ENCODE results near the gene MYO16. TPM values are rescaled to one million over a fixed set of nuclear protein-coding genes. Genes with fewer than 3 reads are reported as not detected.
A peak's percentile ranks its signal among the peaks of the same experiment; 100 is the strongest.

MYO16 gene
- total RNA-seq, 1 donor: not detected

- no peaks in the 10 kb centered on the region for H3K36me3 ChIP-seq (ENCODE audit: insufficient read depth, low read length)
- TF ChIP-seq CTCF (IDR thresholded peaks at IDR 0.05; ENCODE audit: extremely low read depth, low read depth, low read length): no peak
These were observed 294.1 kb downstream of the MYO16 start for GRCh38 chr13:108923386-108924047.

GRCh38 chr13:108924134-108924533, 294.7 kb downstream of the MYO16 start:
- TF ChIP-seq CTCF (IDR thresholded peaks at IDR 0.05; ENCODE audit: extremely low read depth, low read depth, low read length): no peak
- Histone ChIP-seq H3K27ac (ENCODE audit: low read depth, low read length) (no peak overlapping the region), H3K4me2 (ENCODE audit: insufficient read depth, low read length) (no peak overlapping the region), H2AFZ (ENCODE audit: low read length) (no peak overlapping the region), H3K79me2 (ENCODE audit: insufficient read depth, low read length) (no peaks in the 10 kb centered on the region), H3K36me3 (ENCODE audit: insufficient read depth, low read length) (no peaks in the 10 kb centered on the region), H4K20me1 (ENCODE audit: insufficient read depth, low read length) (no peaks in the 10 kb centered on the region), H3K4me1 (ENCODE audit: insufficient read depth, low read length) (peaks cover 4% of the 10 kb centered on the region), H3K9me3 (ENCODE audit: low read depth, low read length) (no peaks in the 10 kb centered on the region), H3K4me3 (ENCODE audit: insufficient read depth, low read length) (no peak overlapping the region), H3K27me3 (ENCODE audit: insufficient read depth, low read length) (no peaks in the 10 kb centered on the region)
- peak; percentile 73 for DNase-seq (ENCODE audit: insufficient read length, low spot score, missing footprints)

More at GRCh38 chr13:108923386-108924047, 294.1 kb downstream of the MYO16 start:
- no peak overlapping the region for H3K4me2 ChIP-seq (ENCODE audit: insufficient read depth, low read length)
- no peaks in the 10 kb centered on the region for H3K27me3 ChIP-seq (ENCODE audit: insufficient read depth, low read length)
- no peaks in the 10 kb centered on the region for H4K20me1 ChIP-seq (ENCODE audit: insufficient read depth, low read length)
- H3K79me2 ChIP-seq (ENCODE audit: insufficient read depth, low read length): no peaks in the 10 kb centered on the region
- no peak overlapping the region for H3K27ac ChIP-seq (ENCODE audit: low read depth, low read length)
- peaks cover 4% of the 10 kb centered on the region for H3K4me1 ChIP-seq (ENCODE audit: insufficient read depth, low read length)
- no peaks in the 10 kb centered on the region for H3K9me3 ChIP-seq (ENCODE audit: low read depth, low read length)
- no peak overlapping the region for H3K4me3 ChIP-seq (ENCODE audit: insufficient read depth, low read length)
- no peak overlapping the region for H2AFZ ChIP-seq (ENCODE audit: low read length)
- DNase-seq (ENCODE audit: insufficient read length, low spot score, missing footprints): no peak

DNA sequence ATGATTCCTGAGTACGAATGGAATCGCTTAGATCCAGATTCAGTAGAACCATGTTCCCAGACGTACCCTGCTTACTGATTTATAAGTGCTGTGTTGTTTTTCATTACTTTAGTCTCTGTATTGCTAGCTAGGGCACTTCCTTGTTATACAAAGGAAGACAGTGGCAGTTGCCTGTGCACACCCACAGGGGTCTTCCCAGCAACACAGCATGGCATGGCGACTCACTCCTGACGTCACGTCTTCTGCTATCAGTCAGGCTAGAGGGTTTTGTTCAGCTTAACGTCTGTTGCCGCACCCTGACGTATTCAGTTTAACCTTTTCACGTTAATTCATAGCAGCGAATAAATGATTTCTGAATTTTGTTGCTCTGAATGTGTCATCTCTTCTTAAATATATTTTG, 295.1 kb downstream of the MYO16 start:
- H4K20me1 ChIP-seq (ENCODE audit: insufficient read depth, low read length): no peaks in the 10 kb centered on the region
- no peaks in the 10 kb centered on the region for H3K36me3 ChIP-seq (ENCODE audit: insufficient read depth, low read length)
- peaks cover 4% of the 10 kb centered on the region for H3K4me1 ChIP-seq (ENCODE audit: insufficient read depth, low read length)
- no peak for TF ChIP-seq CTCF (IDR thresholded peaks at IDR 0.05; ENCODE audit: extremely low read depth, low read depth, low read length)
- no peaks in the 10 kb centered on the region for H3K27me3 ChIP-seq (ENCODE audit: insufficient read depth, low read length)
- no peak overlapping the region for H2AFZ ChIP-seq (ENCODE audit: low read length)
- no peaks in the 10 kb centered on the region for H3K9me3 ChIP-seq (ENCODE audit: low read depth, low read length)
- H3K4me2 ChIP-seq (ENCODE audit: insufficient read depth, low read length): no peak overlapping the region
- H3K27ac ChIP-seq (ENCODE audit: low read depth, low read length): no peak overlapping the region
- no peak overlapping the region for H3K4me3 ChIP-seq (ENCODE audit: insufficient read depth, low read length)
- no peak for DNase-seq (ENCODE audit: insufficient read length, low spot score, missing footprints)
- no peaks in the 10 kb centered on the region for H3K79me2 ChIP-seq (ENCODE audit: insufficient read depth, low read length)

- no peak overlapping the region for H3K4me3 ChIP-seq (ENCODE audit: insufficient read depth, low read length)
- TF ChIP-seq CTCF (IDR thresholded peaks at IDR 0.05; ENCODE audit: extremely low read depth, low read depth, low read length): no peak
- no peak overlapping the region for H3K27ac ChIP-seq (ENCODE audit: low read depth, low read length)
- H3K4me2 ChIP-seq (ENCODE audit: insufficient read depth, low read length): no peak overlapping the region
- no peaks in the 10 kb centered on the region for H3K36me3 ChIP-seq (ENCODE audit: insufficient read depth, low read length)
- no peaks in the 10 kb centered on the region for H4K20me1 ChIP-seq (ENCODE audit: insufficient read depth, low read length)
- no peaks in the 10 kb centered on the region for H3K79me2 ChIP-seq (ENCODE audit: insufficient read depth, low read length)
- no peak for DNase-seq (ENCODE audit: insufficient read length, low spot score, missing footprints)
- no peaks in the 10 kb centered on the region for H3K27me3 ChIP-seq (ENCODE audit: insufficient read depth, low read length)
- no peak overlapping the region for H2AFZ ChIP-seq (ENCODE audit: low read length)
- H3K4me1 ChIP-seq (ENCODE audit: insufficient read depth, low read length): peaks cover under 1% of the 10 kb centered on the region
- no peaks in the 10 kb centered on the region for H3K9me3 ChIP-seq (ENCODE audit: low read depth, low read length)
These were observed 295.7 kb downstream of the MYO16 start for GRCh38 chr13:108925070-108925469.

Data from osteoblast (primary cell).